ENCODE measurements around the gene B3GNT7. TPM values are rescaled to one million over a fixed set of nuclear protein-coding genes. Genes with fewer than 3 reads are reported as not detected.
"Not testable (repeated sequence)": the region's sequence is repeated elsewhere in the genome, so short reads cannot be mapped to it uniquely, and the experiment has no call there.

B3GNT7 gene
- total RNA-seq, 1 donor from 2014 or later: 1.2 TPM

DNA sequence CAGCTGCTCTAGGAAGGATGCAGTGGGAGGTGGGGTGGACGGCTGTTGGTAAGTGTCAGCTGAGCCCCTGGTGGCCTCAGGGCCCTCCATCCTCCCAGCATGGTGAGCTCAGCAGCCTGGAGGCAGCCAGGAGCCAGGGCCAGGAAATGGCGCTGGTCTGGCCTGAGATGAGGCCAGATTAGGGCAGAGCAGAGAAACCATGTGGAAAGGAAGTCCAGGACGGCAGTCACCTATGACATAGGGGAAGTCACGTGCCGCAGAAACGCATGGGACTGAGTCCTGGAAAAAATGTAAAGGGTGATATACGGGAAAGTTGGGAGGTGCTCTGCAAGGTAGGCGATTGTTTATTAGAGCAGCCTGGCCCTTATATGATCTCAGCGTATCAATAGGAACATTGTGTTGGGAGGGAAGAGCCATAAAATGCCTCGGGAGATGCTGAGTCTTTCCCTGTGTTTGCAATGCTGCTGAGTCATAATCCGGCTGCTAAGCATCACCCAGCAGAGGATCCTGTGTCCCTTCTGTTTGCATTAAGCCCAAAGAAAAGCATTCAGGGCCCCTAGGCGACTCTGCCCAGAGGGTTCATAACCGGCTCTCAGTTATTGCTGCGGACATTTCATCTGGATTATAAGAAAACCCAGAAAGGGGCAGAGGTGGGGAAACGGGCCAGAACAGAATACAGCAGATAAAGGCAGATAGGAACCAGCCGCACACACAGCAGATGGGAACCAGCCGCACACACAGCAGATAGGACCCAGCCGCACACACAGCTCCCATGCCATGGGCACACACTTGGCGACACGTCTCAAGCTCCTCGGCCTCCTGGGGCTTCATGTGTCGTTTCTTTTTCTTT, 30.3 kb upstream of the B3GNT7 start:
- no peak for DNase-seq

- no peak for DNase-seq
These were observed 28.3 kb upstream of the B3GNT7 start for GRCh38 chr2:231367178-231367577.

GRCh38 chr2:231369580-231370428, 25.7 kb upstream of the B3GNT7 start:
- DNase-seq: no peak

DNA sequence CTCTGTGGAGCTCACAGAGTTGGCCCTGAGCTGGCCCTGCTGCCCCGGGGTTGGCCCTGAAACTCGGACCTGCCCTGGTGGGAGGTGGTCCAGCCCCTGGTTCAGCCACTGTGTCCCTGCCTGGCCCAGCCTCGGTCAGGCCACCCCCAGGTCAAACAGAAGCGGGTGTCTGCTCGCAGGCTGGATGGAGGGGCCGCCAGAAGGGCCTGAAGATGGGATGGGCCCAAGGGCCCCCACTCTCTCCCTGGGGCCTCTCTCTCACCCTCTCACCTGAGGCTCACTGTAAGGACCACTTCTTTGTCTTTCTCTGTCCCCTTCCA, 25.1 kb upstream of the B3GNT7 start:
- DNase-seq: no peak

GRCh38 chr2:231370749-231371429, 24.6 kb upstream of the B3GNT7 start:
- DNase-seq: no peak

- DNase-seq: no peak
These were observed 24.0 kb upstream of the B3GNT7 start for GRCh38 chr2:231371430-231372054.

- no peak for DNase-seq
These were observed 23.2 kb upstream of the B3GNT7 start for GRCh38 chr2:231372326-231372725.

- no peak for DNase-seq
These were observed 22.3 kb upstream of the B3GNT7 start for GRCh38 chr2:231373184-231373583.

GRCh38 chr2:231373786-231374349, 21.6 kb upstream of the B3GNT7 start:
- no peak for DNase-seq

GRCh38 chr2:231374771-231375170, 20.7 kb upstream of the B3GNT7 start:
- DNase-seq: no peak

DNA sequence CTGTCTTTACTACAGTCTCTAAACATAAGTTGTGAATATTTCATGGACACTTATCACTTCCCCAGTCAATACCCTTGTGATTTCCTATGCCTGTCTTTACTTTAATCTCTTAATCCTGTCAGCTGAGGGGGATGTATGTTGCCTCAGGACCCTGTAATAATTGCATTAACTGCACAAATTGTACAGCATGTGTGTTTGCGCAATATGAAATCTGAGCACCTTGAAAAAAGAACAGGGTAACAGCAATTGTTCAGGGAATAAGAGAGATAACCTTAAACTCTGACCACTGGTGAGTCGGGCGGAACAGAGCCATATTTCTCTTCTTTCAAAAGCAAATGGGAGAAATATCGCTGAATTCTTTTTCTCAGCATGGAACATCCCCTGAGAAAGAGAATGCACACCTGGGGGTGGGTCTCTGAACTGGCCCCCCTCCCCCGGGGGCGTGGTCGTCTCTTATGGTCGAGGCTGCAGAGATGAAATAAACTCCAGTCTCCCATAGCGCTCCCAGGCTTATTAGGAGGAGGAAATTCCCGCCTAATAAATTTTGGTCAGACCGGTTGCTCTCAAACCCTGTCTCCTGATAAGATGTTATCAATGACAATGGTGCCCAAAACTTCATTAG, 19.4 kb upstream of the B3GNT7 start:
- DNase-seq: not testable (repeated sequence)

GRCh38 chr2:231376857-231377256, 18.7 kb upstream of the B3GNT7 start:
- DNase-seq: no peak

DNA sequence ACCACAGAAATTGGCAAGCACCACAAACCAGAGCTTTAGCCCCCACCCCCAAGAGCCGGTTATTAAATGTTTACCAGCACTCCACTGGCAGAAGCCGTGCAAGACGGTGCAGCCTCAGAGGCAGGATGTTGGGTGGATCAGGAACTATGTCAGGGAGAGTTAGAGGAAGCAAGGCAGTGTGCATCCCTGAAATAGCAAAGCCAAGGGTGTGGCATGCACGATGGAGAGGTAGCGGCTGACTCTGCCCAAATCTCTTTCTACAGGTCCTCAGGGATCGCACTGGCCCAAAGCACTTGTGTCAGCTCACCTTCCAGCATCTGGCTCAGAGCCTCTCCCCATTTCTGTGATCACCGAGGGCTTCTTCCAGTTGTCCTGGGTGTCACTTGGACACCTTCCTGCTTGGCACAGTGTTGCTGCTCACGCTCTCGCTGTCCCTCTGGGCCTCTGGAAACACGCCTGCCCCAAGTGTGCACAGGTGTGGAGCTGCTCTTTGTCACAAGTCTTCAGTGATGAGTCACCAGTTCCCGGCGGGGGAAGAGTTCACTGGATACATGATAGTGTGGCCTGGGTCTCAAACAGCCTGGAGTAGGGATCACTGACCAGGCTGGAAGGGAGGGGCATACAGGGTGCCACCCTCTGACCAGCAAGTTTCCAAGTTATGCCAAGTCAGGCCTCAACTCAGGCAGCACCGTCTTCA, 17.3 kb upstream of the B3GNT7 start:
- no peak for DNase-seq

DNA sequence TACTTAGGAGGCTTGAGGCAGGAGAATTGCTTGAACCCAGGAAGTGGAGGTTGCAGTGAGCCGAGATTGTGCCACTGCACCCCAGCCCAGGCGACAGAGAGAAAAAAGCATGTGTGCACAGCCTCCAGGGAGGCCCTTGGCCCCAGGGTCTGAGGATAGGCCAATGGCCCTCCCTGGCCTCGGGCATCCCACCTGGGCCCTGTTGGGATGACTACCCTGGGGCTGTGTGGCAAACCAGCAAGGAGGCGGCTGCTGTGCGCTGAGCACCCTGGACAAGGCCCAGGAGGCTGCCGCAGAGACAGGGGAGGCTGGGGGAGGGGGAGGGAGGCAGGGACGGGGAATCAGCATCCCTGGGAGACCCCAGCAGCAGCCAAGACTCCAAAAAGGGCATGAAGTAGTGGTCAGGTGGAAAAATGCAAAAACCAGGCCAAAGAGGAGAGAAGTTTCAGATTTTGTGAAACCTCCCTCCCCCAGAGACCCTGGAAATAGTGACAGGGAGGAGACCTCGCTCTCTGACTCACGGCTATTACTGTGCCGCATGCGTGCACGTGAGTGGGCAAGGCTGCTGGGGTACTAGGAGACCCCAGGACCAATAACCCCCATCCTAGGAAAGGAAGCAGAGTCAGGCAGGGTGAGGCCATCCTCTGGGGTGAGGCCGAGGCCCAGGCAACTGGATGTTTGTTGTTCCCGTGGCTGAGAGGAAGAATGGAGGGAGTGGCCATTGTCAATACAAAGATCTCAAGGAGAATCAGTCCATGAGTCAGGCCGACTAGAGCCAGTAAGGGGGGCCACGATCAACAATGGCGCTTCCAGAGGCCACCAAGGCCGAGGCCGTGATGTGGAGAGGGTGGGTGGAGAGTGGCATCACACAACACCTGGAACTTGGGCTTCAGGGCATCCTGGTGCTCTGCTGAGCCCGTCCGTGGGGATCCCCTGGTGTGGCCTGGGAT, 16.0 kb upstream of the B3GNT7 start:
- DNase-seq: no peak

DNA sequence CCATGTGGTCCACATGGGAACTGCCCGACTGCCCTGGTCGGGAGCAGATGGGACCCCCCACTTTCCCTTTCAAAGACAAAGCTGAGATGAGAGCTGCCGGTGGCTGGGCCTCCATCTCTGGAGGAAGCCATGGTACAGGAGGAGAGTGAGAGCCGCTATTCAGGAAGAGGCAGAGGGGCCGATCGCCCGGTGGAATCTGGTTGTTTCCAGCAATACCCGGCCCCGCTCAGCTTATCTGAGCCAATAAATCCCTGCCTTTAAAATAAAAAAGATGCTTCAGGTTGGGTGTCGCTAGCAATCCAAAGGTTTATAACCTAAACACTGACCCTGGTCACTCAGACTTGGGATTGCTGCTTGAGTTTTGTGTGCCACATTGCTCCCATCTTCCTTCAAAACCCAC, 15.2 kb upstream of the B3GNT7 start:
- no peak for DNase-seq

DNA sequence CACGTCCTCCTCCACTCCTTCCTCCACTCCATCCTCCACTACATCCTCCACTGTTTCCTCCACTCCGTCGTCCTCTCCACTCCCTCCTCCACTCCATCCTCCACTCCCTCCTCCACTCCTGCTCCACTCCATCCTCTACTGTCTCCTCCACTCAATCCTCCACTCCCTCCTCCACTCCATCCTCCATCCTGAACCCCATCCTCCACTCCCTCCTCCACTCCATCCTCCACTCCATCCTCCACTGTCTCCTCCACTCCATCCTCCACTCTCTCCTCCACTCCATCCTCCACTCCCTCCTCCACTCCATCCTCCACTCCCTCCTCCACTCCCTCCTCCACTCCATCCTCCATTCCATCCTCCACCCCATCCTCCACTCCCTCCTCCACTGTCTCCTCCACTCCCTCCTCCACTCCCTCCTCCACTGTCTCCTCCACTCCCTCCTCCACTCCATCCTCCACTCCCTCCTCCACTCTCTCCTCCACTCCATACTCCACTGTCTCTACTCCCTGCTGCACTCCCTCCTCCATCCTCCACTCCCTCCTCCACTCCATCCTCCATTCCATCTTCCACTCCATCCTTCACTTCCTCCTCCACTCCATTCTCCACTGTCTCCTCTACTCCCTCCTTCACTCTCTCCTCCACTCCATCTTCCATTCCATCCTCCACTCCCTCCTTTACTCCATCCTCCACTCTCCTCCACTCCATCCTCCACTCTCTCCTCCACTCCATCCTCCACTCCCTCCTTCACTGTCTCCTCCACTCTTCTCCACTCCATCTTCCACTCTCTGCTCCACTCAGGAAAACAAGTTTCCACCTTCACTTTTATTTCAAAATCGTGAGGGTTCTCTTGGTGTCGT, 14.3 kb upstream of the B3GNT7 start:
- DNase-seq: no peak

DNA sequence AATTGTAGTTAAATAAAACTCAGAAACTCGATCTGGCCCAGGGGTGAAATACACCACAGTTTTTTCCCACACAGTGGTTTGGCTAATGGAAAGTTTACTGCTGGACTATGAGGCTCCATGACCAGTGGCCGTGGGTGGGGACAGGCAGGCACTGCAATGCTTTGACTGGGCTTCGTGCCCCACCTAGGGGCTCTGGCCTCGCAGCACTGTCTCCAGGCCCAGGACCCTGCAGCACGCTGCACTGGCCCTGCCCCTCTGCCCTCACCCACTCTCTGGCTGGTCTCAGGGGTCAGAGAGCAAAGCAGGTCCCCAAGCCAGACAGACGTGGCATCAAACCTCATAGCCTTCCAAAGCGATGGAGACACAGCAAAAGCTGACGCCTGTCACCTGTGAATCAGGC, 13.4 kb upstream of the B3GNT7 start:
- no peak for DNase-seq

- DNase-seq: no peak
These were observed 11.9 kb upstream of the B3GNT7 start for GRCh38 chr2:231383416-231384108.

Data from occipital lobe (tissue), 2 donors.